NT2/D1 (cell line): Measurements from ENCODE around the gene ZNF385B.

ENCODE experiments used
- DNase-seq: peaks from one replicate; pipeline ENCODE4 v3.0.0-alpha.2; 2011; ENCODE audit warnings: low read depth, low spot score
- H3K27me3 ChIP-seq: 2 replicates; pipeline ENCODE4 v1.6.0; 2011; ENCODE audit warnings: mild to moderate bottlenecking; ENCODE audit not compliant: insufficient read length, insufficient read depth
- H3K36me3 ChIP-seq: 2 replicates; pipeline ENCODE4 v1.6.1; 2011; ENCODE audit warnings: mild to moderate bottlenecking, low read length, mixed read lengths; ENCODE audit not compliant: insufficient read depth, insufficient read length
- H3K4me1 ChIP-seq: 2 replicates; pipeline ENCODE4 v1.5.1; 2011; ENCODE audit not compliant: insufficient read depth, insufficient read length
- H3K4me3 ChIP-seq: 2 replicates; pipeline ENCODE4 v1.5.1; 2011; ENCODE audit warnings: low read depth; ENCODE audit not compliant: insufficient read length
- H3K9ac ChIP-seq: 2 replicates; pipeline ENCODE4 v1.6.0; 2011; ENCODE audit warnings: low read depth; ENCODE audit not compliant: insufficient read length
- H3K9me3 ChIP-seq: 2 replicates; pipeline ENCODE4 v1.5.1; 2011; ENCODE audit warnings: mild to moderate bottlenecking, low read length; ENCODE audit not compliant: insufficient read depth
- SUZ12 ChIP-seq: IDR thresholded peaks from 2 replicates; pipeline ENCODE4 v1.6.1; 2011; ENCODE audit not compliant: insufficient read length, insufficient read depth; ENCODE audit errors: extremely low read depth
- YY1 ChIP-seq: IDR thresholded peaks from 2 replicates; pipeline ENCODE4 v1.6.1; 2011; ENCODE audit not compliant: insufficient read length, insufficient read depth
- ZNF274 ChIP-seq: IDR thresholded peaks from 2 replicates; pipeline ENCODE4 v1.6.1; 2011; ENCODE audit warnings: mild to moderate bottlenecking, low read depth, low read length

ZNF385B gene

DNA sequence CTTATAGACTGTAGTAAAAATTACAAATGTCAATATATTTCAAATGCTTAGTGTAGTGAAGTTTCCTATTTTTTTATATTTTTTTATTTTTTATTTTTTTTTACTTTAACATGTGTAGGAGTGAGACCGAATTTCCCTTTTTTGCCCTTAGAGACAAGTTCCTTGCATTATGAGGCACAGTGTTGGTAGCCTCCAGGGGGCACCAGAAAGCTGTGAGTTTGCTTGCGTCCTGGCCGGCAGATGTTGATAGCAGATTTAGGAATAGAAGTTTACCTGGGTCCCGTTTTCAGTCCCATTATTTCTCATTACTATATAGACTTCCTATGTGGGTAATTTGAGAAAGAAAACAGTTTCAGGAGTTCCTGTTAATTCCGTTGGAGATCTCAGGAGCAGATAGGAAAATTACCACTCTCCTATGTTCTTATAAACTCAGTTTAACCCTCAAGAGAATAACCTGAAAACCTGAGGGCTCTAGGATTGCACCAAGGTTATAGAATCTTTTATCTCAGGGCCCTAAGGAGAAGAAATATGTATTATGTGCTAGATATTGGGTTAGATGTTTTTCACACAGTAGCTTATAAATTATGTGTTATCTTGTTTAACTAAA lies 439.3 kb downstream of the ZNF385B start:
- Histone ChIP-seq H3K9ac (no peak overlapping the region), H3K9me3 (no peaks in the 10 kb centered on the region), H3K4me1 (no peaks in the 10 kb centered on the region), H3K4me3 (no peak overlapping the region), H3K27me3 (no peaks in the 10 kb centered on the region), H3K36me3 (no peaks in the 10 kb centered on the region)
- DNase-seq, result peak; percentile 71
- no peak for TF ChIP-seq ZNF274
- TF ChIP-seq SUZ12, result no peak
- no peak for TF ChIP-seq YY1

DNA sequence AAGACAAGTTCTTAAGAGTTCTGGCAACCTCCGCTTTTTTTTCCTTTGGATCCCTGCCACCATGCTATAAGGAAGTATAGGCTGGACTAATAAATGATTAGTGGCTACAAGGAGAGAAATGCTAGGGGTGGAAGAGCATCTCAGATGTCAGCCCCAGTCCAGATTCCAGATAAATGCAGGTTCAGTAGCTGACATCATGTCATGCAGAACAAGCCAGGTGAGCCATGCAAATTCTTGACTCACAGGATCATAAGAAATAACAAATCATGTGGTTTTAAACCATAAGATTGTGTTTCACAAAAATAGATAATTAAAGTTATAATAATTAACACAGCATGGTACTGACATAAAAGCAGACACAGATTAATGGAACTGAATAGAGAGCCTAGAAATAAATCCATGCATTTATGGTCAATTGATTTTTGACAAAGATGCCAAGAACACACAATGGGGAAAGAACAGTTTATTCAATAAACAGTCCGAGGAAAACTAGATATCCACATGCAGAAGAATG lies 443.9 kb downstream of the ZNF385B start:
- H3K4me1 ChIP-seq, result no peaks in the 10 kb centered on the region
- DNase-seq, result no peak
- no peak for TF ChIP-seq SUZ12
- TF ChIP-seq YY1, result no peak
- TF ChIP-seq ZNF274, result no peak
- H3K9me3 ChIP-seq, result no peaks in the 10 kb centered on the region
- H3K4me3 ChIP-seq, result no peak overlapping the region
- no peaks in the 10 kb centered on the region for H3K36me3 ChIP-seq
- H3K9ac ChIP-seq, result no peak overlapping the region
- H3K27me3 ChIP-seq, result no peaks in the 10 kb centered on the region

DNA sequence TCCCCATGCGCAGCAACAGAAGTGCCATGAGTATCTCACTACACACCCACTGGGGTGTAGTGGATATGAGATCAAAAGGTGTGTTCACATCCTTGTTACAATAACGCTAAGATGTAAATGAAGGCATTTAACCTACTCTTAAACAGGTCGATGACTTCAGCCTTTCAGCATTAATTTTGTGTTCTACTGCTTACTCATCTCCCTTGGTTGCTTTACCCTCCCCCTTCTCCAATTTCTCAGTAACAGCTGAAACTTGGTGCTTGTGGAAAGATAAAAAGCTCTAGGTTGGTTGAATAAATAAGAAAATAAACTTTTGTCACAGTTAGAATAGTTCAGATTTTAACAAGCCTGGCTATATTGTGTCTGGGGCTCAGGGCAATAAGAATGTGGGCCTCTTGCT lies 449.3 kb downstream of the ZNF385B start:
- Histone ChIP-seq H3K36me3 (no peaks in the 10 kb centered on the region), H3K4me1 (no peaks in the 10 kb centered on the region), H3K9ac (no peak overlapping the region), H3K4me3 (no peak overlapping the region), H3K9me3 (no peaks in the 10 kb centered on the region), H3K27me3 (no peaks in the 10 kb centered on the region)
- TF ChIP-seq YY1 (no peak), ZNF274 (no peak), SUZ12 (no peak)
- DNase-seq, result no peak

DNA sequence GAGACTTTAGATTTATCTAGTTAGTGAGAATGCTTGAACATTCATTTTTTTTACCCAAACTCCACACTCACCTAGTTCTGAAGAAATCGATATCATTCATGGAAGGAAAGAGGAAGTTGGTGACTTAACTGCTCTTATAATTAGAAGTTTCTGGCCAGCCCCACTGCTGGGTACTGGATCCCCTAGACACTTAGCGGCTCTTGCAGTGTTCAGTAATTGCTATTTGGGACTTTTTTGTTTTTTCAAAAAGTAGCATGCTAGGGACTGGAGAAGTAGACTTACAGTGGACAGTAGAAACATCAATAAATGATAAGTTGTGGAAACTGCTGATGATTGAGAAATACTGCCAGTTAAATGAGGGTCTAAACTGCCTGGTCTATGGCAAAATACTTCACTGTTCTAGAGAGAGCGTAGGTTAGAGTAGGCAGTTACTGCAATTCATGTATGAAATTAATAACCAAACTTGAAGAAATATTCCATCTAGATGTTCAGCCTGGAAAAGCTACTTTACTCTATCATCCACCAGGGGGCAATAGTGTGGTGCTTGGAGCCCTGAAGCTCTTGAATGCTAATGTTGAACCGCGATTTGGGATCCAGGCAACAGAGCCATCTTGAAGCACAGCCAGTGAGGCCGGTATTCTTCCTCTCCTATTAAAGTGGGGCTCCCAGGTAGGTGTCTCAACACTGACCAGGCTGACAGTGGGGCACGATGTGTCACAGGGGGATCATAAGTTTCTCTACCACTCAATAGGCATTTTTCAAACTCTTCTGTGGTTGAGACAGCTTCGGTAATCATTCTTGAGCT lies 450.7 kb downstream of the ZNF385B start:
- no peak overlapping the region for H3K4me3 ChIP-seq
- no peak overlapping the region for H3K9ac ChIP-seq
- no peaks in the 10 kb centered on the region for H3K4me1 ChIP-seq
- H3K27me3 ChIP-seq, result no peaks in the 10 kb centered on the region
- H3K9me3 ChIP-seq, result no peaks in the 10 kb centered on the region
- TF ChIP-seq SUZ12 (no peak), ZNF274 (no peak), YY1 (no peak)
- no peaks in the 10 kb centered on the region for H3K36me3 ChIP-seq
- DNase-seq, result peak; percentile 68

DNA sequence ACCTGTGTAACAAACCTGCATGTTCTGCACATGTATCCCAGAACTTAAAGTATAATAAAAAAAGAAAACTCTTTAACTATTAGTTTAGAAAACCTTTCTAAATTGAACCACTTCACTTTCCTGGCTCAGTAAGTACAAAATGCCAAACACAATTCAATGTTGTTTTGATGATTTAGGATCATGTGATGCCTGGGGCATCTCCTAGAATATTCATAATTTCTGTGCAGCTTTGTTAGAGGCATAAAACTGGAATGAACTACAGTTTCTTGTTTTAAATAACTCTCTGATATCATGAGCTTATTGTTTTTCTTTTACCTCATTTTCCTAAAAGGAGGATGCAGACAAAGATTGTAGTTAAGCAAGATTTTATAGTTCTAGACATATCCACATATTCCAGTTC lies 457.8 kb downstream of the ZNF385B start:
- DNase-seq, result no peak
- no peak for TF ChIP-seq ZNF274
- Histone ChIP-seq H3K9ac (no peak overlapping the region), H3K9me3 (no peaks in the 10 kb centered on the region), H3K27me3 (no peaks in the 10 kb centered on the region), H3K4me1 (no peaks in the 10 kb centered on the region), H3K4me3 (no peak overlapping the region), H3K36me3 (no peaks in the 10 kb centered on the region)

DNA sequence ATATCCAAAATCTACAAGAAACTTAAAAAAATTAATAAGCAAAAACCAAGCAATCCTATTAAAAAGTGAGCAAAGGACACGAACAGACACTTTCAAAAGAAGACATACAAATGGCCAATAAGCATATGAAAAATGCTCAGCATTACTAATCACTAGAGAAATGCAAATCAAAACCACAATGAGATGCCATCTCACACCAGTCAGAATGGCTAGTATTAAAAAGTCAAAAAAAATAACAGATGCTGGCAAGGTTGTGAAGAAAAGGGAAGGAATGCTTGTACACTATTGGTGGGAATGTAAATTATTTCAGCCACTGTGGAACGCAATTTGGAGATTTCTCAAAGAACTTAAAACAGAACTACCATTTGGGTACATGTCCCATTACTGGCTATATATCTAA lies 467.9 kb downstream of the ZNF385B start:
- Histone ChIP-seq H3K9ac (no peak overlapping the region), H3K4me3 (no peak overlapping the region), H3K36me3 (no peaks in the 10 kb centered on the region), H3K4me1 (no peaks in the 10 kb centered on the region), H3K9me3 (peaks cover 12% of the 10 kb centered on the region), H3K27me3 (no peaks in the 10 kb centered on the region)
- no peak for TF ChIP-seq SUZ12
- no peak for TF ChIP-seq ZNF274
- no peak for TF ChIP-seq YY1
- no peak for DNase-seq
